ENCODE measurements around the gene CNTN5.

DNA sequence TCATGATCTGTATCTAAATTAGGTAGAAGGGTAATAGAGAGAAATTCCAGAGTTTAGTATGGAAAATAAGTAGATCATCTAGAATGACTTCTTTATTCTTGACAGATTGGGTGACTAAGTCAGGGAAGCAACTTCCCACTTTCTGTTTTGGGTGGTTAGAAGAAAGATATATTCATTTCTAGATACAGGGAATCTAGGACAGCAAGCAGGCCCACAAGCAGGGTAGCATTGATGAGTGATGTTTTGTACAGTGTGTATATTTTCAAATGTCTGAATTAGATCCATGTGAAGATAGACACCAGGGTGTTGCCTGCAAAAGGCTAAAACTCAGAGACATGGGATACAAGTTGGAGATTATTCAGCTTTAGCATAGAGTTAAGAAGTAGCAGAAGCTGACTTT is 674.4 kb downstream of the CNTN5 start:
- TF ChIP-seq, protein P1, sequence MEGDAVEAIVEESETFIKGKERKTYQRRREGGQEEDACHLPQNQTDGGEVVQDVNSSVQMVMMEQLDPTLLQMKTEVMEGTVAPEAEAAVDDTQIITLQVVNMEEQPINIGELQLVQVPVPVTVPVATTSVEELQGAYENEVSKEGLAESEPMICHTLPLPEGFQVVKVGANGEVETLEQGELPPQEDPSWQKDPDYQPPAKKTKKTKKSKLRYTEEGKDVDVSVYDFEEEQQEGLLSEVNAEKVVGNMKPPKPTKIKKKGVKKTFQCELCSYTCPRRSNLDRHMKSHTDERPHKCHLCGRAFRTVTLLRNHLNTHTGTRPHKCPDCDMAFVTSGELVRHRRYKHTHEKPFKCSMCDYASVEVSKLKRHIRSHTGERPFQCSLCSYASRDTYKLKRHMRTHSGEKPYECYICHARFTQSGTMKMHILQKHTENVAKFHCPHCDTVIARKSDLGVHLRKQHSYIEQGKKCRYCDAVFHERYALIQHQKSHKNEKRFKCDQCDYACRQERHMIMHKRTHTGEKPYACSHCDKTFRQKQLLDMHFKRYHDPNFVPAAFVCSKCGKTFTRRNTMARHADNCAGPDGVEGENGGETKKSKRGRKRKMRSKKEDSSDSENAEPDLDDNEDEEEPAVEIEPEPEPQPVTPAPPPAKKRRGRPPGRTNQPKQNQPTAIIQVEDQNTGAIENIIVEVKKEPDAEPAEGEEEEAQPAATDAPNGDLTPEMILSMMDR (IDR thresholded peaks at IDR 0.05; ENCODE audit: poor library complexity) = no peak
- no peak for TF ChIP-seq EZH2 (IDR thresholded peaks at IDR 0.05; ENCODE audit: borderline replicate concordance)
- TF ChIP-seq EZH2phosphoT487 (IDR thresholded peaks at IDR 0.05; ENCODE audit: low read depth, severe bottlenecking, unreplicated experiment) = no peak

Measured in hepatocyte (in vitro differentiated cells).